ENCODE measurements around the gene NAA35.

The NAA35 gene

GRCh38 chr9:86069206-86069869, 128.4 kb downstream of the NAA35 start:
- DNase-seq = no peak
